SK-N-SH treated with all-trans-retinoic acid at 6 μM for 48 hours (cell line): ENCODE measurements around the gene MYLK.

Source experiments
- CSDC2 ChIP-seq: fragments of 250-450 bp; sonication (Bioruptor Pico); IDR thresholded peaks from 2 replicates; pipeline ENCODE4 v1.5.0; 2020; ENCODE audit warnings: mild to moderate bottlenecking, moderate library complexity
- CSRNP3 ChIP-seq: fragments of 250-450 bp; sonication (Bioruptor Pico); IDR thresholded peaks from 2 replicates; pipeline ENCODE4 v1.5.1; 2021; ENCODE audit warnings: mild to moderate bottlenecking, moderate library complexity
- ISL1 ChIP-seq: fragments of 250-450 bp; sonication (Bioruptor Pico); IDR thresholded peaks from 2 replicates; pipeline ENCODE4 v2.1.2; 2022; ENCODE audit warnings: mild to moderate bottlenecking, moderate library complexity
- PATZ1 ChIP-seq: fragments of 250-450 bp; sonication (Bioruptor Pico); IDR thresholded peaks from 2 replicates; pipeline ENCODE4 v1.8.0; 2020; ENCODE audit warnings: mild to moderate bottlenecking, moderate library complexity, borderline replicate concordance
- RARB ChIP-seq: fragments of 250-450 bp; sonication (Bioruptor Pico); IDR thresholded peaks from 2 replicates; pipeline ENCODE4 v1.8.0; 2021; ENCODE audit warnings: mild to moderate bottlenecking, moderate library complexity
- SNAI2 ChIP-seq: fragments of 250-450 bp; sonication (Bioruptor Pico); IDR thresholded peaks from 2 replicates; pipeline ENCODE4 v1.5.0; 2020; ENCODE audit warnings: mild to moderate bottlenecking, moderate library complexity
- TCF4 ChIP-seq: fragments of 250-450 bp; sonication (Bioruptor Pico); IDR thresholded peaks from 2 replicates; pipeline ENCODE4 v1.8.0; 2021; ENCODE audit warnings: mild to moderate bottlenecking, moderate library complexity, borderline replicate concordance
- ZFP3 ChIP-seq: fragments of 250-450 bp; sonication (Bioruptor Pico); IDR thresholded peaks from 2 replicates; pipeline ENCODE4 v1.5.0; 2020; ENCODE audit warnings: mild to moderate bottlenecking, moderate library complexity

GRCh38 chr3:123834631-123835030, 49.5 kb downstream of the MYLK start:
- TF ChIP-seq CSRNP3 (CRISPR knock-in tag) (no peak), ZFP3 (CRISPR knock-in tag) (no peak), ISL1 (CRISPR knock-in tag) (no peak), TCF4 (CRISPR knock-in tag) (no peak), PATZ1 (CRISPR knock-in tag) (no peak), RARB (CRISPR knock-in tag) (no peak), CSDC2 (CRISPR knock-in tag) (no peak), SNAI2 (CRISPR knock-in tag) (no peak)
